GM18499 (cell line): ENCODE data around the gene STAP2.

Source experiments
- ATAC-seq: cut with Tn5 transposase; IDR thresholded peaks from one replicate; pipeline ENCODE4 v1.9.1; 2021; ENCODE audit warnings: moderate number of reproducible peaks; ENCODE audit not compliant: insufficient read depth, unreplicated experiment

The STAP2 gene

DNA sequence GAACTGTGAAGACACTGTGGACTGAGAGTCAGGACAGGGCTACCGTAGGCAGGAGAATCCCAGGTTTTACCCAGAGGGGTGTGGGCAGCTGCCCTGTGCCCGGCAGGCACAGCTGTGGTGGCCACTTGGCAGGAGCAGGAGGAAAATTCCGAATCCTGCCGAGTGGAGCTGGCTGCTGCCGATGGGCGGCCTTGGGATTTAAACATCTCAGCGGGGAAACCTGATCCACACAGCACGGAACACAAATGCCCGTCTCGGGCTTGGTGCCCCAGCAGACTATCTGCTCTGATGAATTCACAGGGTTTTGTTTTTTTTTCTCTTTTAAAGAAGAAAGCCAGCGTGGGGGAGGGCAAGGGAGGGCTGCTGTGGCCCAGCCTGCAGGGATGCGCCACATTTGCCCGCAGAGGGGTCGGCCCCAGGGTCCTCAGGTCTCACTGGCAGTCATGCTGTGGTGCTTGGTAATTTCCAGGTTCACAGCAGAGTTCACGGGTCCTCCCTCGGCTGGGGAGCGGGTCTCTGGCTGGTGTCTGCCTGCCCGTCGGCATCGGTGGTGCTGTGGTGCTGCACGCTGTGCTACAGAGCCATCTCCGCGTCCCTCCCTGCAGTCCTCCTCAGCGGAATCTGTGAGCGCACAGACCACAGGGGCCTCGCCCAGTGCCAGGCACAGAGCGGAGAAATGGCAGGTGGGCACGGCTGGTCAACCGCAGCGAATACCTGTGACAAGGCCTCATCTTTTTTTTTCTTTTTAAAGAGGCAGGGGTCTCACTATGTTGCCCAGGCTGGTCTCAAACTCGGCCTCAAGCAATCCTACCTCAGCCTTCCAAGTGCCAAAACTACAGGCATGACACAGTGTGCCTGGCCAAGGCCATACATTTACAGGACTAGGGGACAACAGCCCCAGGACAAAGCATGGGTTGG, 32.9 kb upstream of the STAP2 start:
- no peak for ATAC-seq

DNA sequence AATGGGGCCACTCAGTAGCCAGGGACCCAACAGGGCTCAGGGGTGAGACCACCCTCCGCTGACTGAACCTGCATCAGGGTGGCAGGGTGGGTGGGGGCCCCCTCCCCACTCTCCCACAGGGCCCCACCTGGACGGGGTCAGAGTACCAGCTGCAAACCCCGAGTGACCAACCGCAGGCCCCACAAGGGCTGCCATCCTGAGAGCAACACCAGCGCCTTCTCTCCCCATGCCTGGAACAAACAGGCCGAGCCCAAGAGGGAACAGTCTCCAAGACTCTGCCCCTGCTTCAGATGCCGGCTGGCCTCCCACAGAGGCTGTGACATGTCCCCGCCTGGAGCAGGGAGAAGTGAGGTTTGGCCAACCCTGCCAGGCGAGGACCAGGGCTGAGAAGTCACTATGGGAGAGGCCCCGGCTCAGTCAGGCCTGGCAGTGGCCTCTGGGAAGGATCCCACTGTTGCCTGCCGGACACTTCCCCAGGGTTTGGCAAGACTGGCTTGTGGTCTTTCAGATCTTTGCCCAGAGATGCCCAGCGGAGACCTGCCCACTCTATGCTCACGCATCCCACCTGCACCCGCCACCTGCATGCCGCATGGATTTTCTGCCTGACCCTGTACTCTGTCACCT, 31.9 kb upstream of the STAP2 start:
- no peak for ATAC-seq

DNA sequence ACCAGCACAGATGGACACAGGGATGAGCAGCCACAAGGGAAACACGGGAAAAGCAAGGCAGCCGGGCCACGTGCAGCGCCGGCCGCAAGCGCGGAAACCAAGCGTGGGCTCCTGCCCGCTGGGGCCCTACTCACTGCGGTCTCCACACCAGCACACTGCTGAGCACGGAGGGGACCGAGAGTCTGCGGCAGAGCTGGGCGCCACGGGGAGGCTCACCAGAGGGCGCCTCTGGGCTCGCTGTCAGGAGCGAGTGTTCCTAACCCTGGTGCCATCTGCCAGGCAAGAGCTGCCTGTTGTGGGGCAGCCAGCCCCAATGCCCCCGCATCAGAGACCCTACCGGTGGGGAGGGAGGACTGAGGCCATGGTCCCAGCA, 31.2 kb upstream of the STAP2 start:
- peak; percentile 9 for ATAC-seq

DNA sequence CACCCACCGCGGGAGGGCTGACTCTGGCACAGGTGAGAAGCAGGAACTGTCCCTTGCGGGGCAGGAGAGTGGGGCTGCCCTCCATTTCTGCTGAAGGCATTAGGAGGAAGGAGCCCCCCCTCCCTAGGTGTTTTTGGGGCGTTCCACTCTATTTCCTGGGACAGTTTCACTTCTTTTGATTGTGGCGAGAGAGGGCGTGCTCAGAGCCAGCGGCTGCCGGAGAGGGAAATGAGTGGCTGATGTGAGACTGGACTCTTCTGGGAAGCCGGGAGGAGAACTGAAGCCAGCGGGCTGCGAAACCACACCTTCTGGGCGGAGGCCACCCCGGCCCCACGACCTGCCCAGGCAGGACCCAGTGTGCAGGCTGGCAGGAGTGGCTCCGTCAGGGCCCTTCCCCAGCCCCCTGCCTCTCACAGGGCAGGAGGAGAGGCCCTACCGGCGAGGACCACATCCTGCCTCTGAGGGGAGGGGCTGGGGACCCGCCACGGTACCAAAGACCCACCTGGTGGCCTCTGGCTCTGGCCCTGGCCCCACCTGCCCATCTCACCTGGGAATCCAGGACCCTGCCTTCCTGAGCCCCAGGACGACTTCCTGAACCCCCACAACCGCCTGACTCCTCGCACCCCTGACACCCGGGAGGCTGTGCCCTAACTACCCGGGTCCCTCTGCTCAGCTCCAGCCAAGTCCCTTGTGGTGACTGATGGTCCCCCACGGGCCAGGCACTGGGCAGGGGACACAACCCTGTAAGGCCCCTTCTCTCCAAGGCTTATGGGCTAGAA, 30.7 kb upstream of the STAP2 start:
- ATAC-seq = peak; percentile 35

DNA sequence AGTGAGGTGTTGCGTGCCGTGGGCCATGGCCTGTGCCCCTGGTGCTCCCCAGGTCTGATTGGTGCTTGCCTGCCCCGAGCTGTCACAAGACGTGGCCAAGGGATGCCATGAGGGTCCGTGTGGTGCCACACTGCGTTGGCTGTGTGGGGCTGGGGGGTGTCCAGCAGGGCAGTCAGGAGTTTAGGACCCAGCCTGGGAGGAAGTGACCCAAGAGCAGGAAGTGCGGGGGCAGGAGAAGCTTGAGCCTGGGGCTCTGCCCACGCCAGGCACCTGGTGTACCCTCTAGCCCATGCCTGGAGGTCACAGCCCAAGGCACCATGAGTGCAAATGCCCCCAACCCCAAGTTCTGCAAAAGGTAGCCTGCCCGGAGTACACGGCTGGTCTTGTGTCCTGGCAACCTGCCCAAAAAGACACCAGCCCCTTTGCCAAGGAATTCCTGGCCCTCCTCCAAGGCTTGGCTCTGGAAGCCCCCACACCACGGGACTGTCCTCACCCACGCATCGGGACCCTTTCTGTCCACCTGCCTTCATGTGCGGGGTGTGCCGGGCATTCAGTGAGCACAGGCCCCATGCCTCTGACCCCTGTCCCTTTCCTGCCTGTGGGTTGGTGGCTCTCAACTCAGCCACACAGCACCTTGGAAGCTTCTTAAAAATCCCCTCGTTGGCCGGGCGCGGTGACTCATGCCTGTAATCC, 29.6 kb upstream of the STAP2 start:
- no peak for ATAC-seq

DNA sequence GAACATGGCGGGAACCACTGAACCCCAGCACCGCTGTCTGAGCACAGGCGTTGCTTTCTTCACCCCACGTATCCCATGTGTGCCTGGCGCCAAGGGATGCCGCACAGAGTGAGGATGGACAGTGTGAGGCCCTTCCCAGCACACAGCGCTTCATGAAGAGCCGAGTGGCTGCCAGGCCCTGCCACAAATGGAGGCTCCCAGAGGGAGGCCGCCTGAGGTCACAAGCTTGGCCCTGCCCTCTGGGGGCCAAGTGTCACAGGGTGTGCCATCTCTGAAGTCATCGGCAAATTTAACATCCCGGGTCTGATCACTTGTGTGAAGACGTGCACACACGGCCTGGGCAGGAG, 29.1 kb upstream of the STAP2 start:
- no peak for ATAC-seq

DNA sequence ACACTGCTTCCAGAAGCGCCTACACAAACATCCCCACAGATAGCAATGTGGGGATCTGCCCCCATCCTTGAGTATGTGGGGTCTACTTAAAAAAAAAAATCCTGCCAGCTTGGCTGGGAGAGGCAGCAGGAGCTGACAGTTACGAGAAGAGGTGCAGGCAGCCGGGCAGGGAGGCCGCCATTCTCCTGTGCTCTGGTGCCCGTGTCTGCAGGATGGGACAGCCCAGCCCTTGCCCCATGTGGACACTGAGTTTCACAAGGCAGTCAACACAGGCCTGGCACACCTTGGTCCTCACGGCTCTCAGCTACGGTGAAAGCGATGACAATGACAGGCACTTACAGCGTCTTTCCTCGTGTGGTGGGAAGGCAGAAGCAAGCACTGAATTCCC, 28.7 kb upstream of the STAP2 start:
- no peak for ATAC-seq

DNA sequence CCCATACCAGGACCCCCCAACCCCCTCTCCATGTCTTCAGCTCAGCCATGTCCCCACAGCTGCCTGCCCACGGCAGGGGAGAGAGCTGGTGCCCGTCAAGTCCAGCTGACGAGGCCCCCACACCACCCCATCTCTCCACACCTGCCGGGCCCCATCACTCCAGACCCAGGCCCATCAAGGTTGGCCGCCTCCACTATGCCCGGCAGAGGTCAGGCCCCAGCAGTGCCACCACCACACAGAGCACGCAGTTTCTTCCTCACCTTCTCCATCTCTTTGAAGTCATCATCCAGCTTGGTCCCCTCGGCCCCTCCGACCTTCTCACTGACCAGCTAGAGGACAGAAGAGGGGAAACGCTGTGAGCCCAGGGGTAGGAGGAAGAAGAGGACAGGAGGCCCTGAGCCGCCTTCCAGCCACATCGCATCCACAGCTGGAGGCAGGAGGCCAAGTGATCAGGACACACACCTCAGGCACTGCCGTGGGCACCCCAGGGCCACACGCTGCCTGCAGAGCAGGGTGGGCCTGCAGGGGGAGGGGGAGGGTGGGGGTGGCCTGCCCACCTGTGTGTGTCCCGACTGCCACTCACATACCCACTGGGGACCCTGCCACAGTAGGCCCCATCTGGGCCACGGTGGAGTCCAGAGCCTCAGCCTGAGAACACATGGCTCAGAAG, 28.2 kb upstream of the STAP2 start:
- no peak for ATAC-seq

DNA sequence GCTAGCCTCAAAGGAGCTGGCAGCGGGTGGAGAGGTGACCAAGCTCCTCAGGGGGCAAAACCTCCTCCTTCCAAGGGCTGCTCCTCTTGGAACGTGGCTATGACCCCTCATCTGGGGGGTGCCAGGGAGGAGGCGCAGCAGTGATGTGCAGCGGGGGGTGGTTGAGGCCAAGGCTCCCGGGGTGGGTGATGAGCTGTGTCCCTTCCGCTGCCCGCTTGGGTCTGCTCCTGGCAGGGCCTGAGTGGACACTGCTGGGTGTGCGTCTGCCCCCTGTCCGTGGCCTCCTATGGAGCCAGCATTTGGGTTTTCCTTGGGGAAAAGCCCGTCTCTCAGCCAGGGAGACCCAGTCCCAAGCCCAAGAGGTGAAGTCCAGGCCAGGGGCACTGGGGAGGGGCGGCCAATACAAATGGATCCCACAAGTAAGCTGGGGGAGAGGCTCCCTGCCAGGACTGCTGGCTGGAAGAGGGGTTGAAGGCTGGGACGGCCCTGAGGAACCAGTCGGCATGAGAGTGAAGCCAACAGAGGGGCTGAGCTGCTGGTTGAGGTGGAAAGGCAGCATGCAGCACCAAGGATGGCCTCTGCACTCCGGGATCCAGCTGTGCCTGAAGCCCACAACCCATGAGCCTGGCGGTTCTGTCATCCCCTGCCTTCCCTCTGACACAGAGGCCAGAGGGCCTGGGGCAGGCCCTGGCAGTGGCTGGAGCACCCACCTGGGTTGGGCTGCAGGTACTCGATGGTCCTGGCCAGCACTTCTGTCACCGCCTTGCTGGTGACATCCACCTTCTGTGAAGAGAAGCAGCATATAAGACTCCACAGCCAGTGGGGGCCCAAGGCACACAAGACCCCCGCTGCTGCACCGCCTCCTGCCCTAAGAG, 27.4 kb upstream of the STAP2 start:
- ATAC-seq = no peak

DNA sequence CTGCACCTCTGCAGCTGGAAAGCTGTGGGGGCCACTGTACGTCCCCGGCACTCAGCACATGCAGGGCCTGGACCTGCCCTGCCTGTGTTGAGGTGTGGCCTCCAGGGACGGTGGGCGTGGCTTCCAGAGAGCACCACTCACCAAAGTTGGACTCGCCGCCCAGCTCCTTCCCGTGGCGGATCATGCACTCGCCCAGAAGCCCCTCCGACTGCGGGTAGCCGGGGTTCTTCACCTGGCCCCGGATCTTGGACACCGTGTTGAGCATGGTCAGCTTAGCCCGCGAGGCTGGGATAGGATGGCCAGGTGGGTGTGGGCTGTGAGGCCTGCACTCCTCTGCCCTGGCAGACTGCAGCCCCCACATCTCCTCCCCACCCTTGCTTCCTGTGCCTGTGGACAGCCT, 26.7 kb upstream of the STAP2 start:
- ATAC-seq = no peak

DNA sequence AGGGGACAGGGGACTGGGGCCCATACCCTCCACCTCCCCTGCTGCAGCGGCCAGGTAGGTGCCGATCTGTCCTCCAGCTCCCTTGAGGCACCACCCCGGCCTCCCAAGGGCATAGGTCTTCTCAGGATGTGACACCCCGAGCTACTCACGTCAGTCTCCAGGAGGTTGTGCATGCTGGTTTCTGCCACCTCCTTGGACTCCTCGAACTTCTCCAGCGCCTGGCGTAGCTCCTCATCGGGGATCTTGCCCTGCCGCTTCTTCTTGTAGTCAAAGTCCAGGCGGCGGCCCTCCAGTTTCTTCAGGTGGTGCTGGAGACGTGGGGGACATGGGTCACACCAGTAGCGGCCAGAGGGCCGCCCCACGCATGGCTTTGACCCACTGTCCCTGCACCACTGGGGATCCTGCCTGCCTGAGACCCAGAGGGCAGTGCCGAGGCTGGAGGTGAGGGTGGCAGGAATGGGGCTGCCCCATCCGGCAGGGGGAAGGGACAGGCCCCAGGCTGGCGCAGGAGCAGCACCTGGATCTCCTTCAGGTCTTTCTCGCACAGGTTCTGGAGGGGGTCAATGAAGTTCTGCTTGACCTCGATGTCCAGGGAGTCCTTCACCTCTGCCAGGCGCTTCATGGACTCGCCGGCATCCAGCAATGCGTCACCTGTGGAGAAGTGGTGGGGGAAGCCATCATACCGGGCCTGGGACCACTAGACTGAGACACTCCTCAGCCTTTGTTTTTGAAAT, 25.1 kb upstream of the STAP2 start:
- ATAC-seq = no peak

DNA sequence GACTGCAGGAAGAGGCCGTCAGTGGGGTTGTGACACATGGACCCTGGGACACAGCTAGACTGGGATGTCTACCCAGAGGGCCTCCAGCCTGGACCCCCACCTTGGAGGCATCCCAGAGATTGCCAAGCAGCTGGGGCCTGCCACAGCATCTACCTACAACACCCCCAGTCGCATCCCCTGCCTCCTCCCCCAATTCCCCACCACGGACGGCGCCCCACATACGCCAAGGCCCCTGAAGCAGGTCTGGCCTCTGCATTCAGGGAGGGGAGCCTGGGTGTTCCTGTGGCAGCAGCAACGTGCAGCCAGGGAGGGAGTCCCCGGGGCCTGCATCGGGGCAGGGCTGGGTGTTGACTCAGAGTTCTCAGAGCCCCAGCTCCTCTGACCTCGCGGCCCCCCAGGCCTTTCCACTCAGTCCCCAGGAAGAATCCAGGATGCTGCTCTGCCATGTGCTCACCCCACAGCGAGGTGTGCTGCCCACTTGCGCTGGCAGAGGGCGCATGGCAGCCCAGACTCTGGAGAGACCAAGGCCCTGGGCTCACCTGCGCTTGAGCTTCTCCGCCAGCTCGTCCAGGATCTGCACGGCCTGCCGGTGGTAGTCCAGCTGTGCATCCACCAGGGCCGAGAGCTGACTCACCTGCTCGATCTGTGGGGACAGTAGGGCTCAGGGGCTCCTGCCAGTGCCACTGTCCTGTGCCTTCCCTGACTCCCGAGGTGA, 24.4 kb upstream of the STAP2 start:
- ATAC-seq = no peak

DNA sequence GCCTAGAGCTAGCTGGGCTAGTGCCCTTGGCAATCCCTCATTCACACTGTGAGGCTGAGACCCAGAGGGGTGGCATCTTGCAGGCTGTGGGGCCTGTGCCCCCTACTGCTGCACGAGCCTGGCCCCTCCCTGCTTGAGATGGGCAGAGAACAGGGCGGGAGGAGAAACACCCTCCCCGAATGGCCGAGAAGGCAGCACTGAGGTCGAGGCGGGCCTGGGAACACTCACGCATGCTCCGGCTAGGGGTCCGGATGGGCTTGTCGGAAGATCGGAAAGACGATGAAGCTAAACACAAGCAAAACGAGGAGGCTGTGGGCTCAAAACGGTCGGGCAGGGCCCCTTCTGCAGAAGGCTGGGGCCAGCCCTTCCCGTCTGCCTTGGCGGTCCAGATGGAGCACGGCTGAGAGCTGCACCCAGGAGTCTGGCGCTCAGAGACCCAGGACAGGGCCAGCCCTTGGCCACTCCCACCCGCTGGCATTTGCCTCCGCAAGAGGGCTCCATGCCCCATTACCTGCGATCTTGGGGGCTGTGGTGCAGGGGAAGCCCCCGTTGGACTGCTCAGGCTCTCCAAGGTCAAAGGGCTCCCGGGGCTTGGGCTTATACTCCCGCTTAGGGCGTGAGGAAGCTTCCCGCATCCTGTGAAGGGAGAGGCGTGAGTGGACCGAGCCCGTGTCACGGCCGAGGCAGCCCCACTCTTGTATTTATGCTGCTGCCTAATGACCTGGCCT, 23.6 kb upstream of the STAP2 start:
- ATAC-seq = no peak

DNA sequence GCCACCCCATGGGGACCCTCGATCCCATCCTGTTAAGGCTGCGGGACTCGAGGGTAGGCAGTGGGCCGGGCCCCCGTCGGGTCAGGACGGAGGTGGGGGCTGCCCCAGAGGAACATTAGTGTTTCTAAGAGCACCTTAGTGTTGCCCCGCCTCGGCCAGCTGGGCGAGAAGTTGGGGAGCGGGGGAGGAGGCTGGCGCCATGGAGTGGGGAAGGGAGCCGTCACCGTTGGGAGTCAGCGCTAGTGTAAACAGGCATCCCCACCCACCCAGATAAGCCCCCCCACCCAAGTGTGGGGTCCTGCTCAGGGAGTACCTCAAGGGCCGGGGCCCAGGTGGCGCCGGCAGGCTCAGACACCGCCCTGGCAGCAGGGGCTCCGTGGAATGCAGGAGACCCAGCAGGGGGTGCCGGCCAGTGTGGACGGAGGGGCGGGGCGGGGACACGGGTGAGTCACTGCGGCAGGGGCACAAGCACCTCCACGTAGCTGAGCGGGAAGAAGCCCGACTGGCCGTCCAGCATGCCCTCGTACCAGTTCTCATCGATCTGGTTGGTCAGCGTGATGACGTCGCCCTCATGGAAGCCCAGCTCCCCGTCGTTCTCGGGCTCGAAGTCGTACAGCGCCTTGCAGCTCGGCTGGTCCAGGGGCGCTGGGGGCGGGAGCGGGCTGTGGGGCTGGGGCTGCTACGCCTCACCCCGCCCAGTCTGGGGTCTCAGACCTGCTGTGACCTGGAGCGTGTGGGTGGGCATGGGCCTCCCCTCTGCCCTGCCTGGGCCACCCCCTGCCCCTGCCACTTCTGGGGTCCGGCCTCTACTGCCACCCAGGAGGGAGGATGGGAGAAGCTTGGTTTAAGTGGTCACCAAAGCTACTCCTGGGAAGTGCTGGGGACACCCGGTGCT, 22.8 kb upstream of the STAP2 start:
- ATAC-seq = no peak

DNA sequence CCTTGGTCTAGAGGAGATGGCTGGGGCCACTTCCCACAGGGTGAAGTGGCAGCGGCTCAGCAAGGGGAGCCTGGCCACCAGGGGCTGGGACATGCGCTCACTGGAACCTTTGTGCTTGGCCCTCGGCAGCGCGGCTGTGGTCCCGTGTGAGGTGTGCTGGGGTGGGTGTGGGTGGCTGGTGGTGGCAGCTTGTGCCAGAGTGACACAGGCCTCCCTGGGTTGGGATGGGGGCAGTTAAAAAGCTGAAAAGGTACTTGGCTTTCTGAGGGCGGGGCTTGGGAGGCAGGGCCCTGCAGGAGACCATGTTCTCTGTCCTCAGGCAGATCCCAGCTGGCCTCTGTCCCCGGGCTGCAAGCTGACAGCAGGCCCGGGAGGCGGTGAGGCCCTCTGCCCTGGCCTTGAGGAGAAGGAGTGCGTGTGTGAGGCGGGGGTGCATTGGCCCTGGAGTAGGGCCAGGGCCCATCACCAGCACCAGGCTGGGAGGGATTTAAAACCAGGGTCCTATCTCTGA, 22.1 kb upstream of the STAP2 start:
- ATAC-seq = no peak

DNA sequence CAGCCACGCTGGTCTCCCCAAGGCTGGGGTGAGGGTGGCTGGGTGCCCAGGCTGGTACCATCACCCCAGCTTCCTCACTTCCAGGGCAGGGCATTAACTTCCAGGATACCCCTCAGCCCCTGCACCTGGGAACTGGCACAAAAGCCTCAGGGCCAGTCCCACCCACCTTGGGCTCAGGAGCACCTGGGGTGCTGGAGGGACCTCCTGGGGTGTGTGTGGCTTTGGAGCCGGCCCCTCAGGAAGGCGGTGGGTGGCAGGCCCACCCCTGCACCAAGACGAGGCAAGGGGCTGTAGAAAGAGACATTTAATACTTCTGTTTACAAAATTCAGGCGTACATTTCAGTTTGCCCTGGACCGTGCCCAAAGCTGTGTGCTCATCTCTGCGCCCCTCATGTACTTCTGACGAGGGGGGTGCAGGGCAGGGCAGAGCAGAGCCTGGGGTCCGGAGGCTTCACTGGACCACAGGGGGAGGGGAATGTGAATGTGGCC, 21.5 kb upstream of the STAP2 start:
- no peak for ATAC-seq
